Loucy (cell line): Measurements from ENCODE around the gene FSTL3.

Experiments
- H2AFZ ChIP-seq: fragments of 200-600 bp; sonication (generic); 2 replicates; pipeline ENCODE4 v1.6.0; 2016; ENCODE audit warnings: antibody characterized with exemption, mild to moderate bottlenecking, low read length, moderate library complexity
- H3F3A ChIP-seq: fragments of 200-600 bp; 2 replicates; pipeline ENCODE4 v1.6.0; 2016; ENCODE audit warnings: antibody characterized with exemption, low read depth, mild to moderate bottlenecking
- H3K27me3 ChIP-seq: fragments of 200-600 bp; sonication (generic); 2 replicates; pipeline ENCODE4 v1.6.1; 2014; ENCODE audit warnings: low read length, mild to moderate bottlenecking; ENCODE audit not compliant: insufficient read depth, poor library complexity, severe bottlenecking
- H3K36me3 ChIP-seq: fragments of 200-600 bp; sonication (generic); 2 replicates; pipeline ENCODE4 v1.6.1; 2016; ENCODE audit warnings: low read length; ENCODE audit not compliant: insufficient read depth
- H3K4me1 ChIP-seq: fragments of 200-600 bp; sonication (generic); 2 replicates; pipeline ENCODE4 v1.5.1; 2014; ENCODE audit warnings: low read length, mild to moderate bottlenecking; ENCODE audit not compliant: insufficient read depth, poor library complexity, severe bottlenecking
- H3K4me2 ChIP-seq: fragments of 200-600 bp; sonication (generic); 2 replicates; pipeline ENCODE4 v1.6.0; 2014; ENCODE audit warnings: antibody characterized with exemption, low read length, low read depth, mild to moderate bottlenecking; ENCODE audit not compliant: poor library complexity, severe bottlenecking
- H3K4me3 ChIP-seq: fragments of 200-600 bp; sonication (generic); 2 replicates; pipeline ENCODE4 v1.5.1; 2014; ENCODE audit warnings: low read length, mild to moderate bottlenecking, mixed read lengths; ENCODE audit not compliant: poor library complexity, severe bottlenecking
- H3K79me2 ChIP-seq: fragments of 200-600 bp; sonication (generic); 2 replicates; pipeline ENCODE4 v1.6.1; 2014; ENCODE audit warnings: low read length; ENCODE audit not compliant: insufficient read depth
- H3K9ac ChIP-seq: fragments of 200-600 bp; sonication (generic); 2 replicates; pipeline ENCODE4 v1.6.0; 2014; ENCODE audit warnings: mild to moderate bottlenecking, low read depth, low read length, moderate library complexity; ENCODE audit not compliant: poor library complexity, severe bottlenecking
- H3K9me2 ChIP-seq: fragments of 200-600 bp; sonication (generic); replicated peaks from 2 replicates; pipeline ENCODE4 v1.6.1; 2016; ENCODE audit warnings: low read depth, low read length, mixed read lengths
- H3K9me3 ChIP-seq: fragments of 200-600 bp; sonication (generic); 2 replicates; pipeline ENCODE4 v1.6.1; 2014; ENCODE audit warnings: mild to moderate bottlenecking, antibody characterized with exemption, low read length, low read depth; ENCODE audit not compliant: insufficient read depth
- H4K20me1 ChIP-seq: fragments of 200-600 bp; sonication (generic); 2 replicates; pipeline ENCODE4 v1.6.0; 2014; ENCODE audit warnings: antibody characterized with exemption, low read length, mild to moderate bottlenecking; ENCODE audit not compliant: insufficient read depth, poor library complexity, severe bottlenecking
- CTCF ChIP-seq: fragments of 200-600 bp; sonication (generic); conservative IDR thresholded peaks from 2 replicates; pipeline ENCODE4 v1.5.1; 2014; ENCODE audit warnings: mild to moderate bottlenecking, antibody characterized with exemption, low read length
- EZH2phosphoT487 ChIP-seq: fragments of 200-600 bp; IDR thresholded peaks from 2 replicates; pipeline ENCODE4 v1.6.1; 2018; ENCODE audit warnings: antibody characterized with exemption, mild to moderate bottlenecking, moderate library complexity, borderline replicate concordance

The FSTL3 gene

GRCh38 chr19:687569-688166 lies 11.5 kb downstream of the FSTL3 start:
- Histone ChIP-seq H3K4me3 (no peak overlapping the region), H3K9me3 (no peaks in the 10 kb centered on the region), H3K4me2 (no peak overlapping the region), H3K9me2 (no peaks in the 10 kb centered on the region), H3F3A (no peaks in the 10 kb centered on the region), H2AFZ (no peak overlapping the region), H3K9ac (no peak overlapping the region), H3K4me1 (no peaks in the 10 kb centered on the region), H3K27me3 (no peaks in the 10 kb centered on the region), H3K79me2 (no peaks in the 10 kb centered on the region), H3K36me3 (no peaks in the 10 kb centered on the region), H4K20me1 (no peaks in the 10 kb centered on the region)
- TF ChIP-seq CTCF: no peak
- TF ChIP-seq EZH2phosphoT487: no peak

- Histone ChIP-seq H3K9me2 (no peaks in the 10 kb centered on the region), H3K4me3 (no peak overlapping the region), H3K9ac (no peak overlapping the region), H3K27me3 (no peaks in the 10 kb centered on the region), H2AFZ (no peak overlapping the region), H3K4me1 (no peaks in the 10 kb centered on the region), H3K4me2 (no peak overlapping the region), H3F3A (no peaks in the 10 kb centered on the region), H3K79me2 (0 out of 2 replicates have a peak, but pooled peaks cover under 1% of the 10 kb centered on the region), H3K9me3 (no peaks in the 10 kb centered on the region), H3K36me3 (no peaks in the 10 kb centered on the region), H4K20me1 (no peaks in the 10 kb centered on the region)
- TF ChIP-seq CTCF: no peak
- no peak for TF ChIP-seq EZH2phosphoT487
Observed at GRCh38 chr19:688214-688613, 12.0 kb downstream of the FSTL3 start.

- Histone ChIP-seq H3K4me2 (no peak overlapping the region), H3K9me2 (no peaks in the 10 kb centered on the region), H3K9ac (no peak overlapping the region), H3K4me3 (no peak overlapping the region), H3K9me3 (no peaks in the 10 kb centered on the region), H3K4me1 (no peaks in the 10 kb centered on the region), H3F3A (no peaks in the 10 kb centered on the region), H3K36me3 (no peaks in the 10 kb centered on the region), H2AFZ (no peak overlapping the region), H3K79me2 (0 out of 2 replicates have a peak, but pooled peaks cover 7% of the 10 kb centered on the region), H3K27me3 (no peaks in the 10 kb centered on the region), H4K20me1 (no peaks in the 10 kb centered on the region)
- TF ChIP-seq EZH2phosphoT487: no peak
- no peak for TF ChIP-seq CTCF
Observed at GRCh38 chr19:688992-689391, 12.8 kb downstream of the FSTL3 start.
